DND-41 (cell line): Measurements from ENCODE around the gene FAM174C.
A peak's percentile ranks its signal among the peaks of the same experiment; 100 is the strongest.

Experiments used
- ATAC-seq: fragments of 200-7000 bp; cut with Tn5 transposase; 3 replicates; pipeline ENCODE4 v1.9.1; 2021; ENCODE audit warnings: low read depth; ENCODE audit not compliant: insufficient read depth
- DNase-seq: peaks from one replicate; pipeline ENCODE4 v3.0.0-alpha.2; 2020
- H2AFZ ChIP-seq: 2 replicates; pipeline ENCODE4 v1.6.0; 2012; ENCODE audit warnings: low read depth, low read length
- H3K27ac ChIP-seq: 2 replicates; pipeline ENCODE4 v1.5.1; 2012; ENCODE audit warnings: low read length, inconsistent platforms
- H3K27me3 ChIP-seq: fragments of 200-600 bp; sonication (generic); 2 replicates; pipeline ENCODE4 v1.6.0; 2012; ENCODE audit warnings: low read length, mild to moderate bottlenecking, inconsistent platforms; ENCODE audit not compliant: insufficient read depth, poor library complexity
- H3K36me3 ChIP-seq: 2 replicates; pipeline ENCODE4 v1.5.1; 2012; ENCODE audit warnings: low read length, inconsistent platforms; ENCODE audit not compliant: insufficient read depth
- H3K4me1 ChIP-seq: 2 replicates; pipeline ENCODE4 v1.5.1; 2012; ENCODE audit warnings: mild to moderate bottlenecking, low read length; ENCODE audit not compliant: insufficient read depth
- H3K4me2 ChIP-seq: 2 replicates; pipeline ENCODE4 v1.6.0; 2012; ENCODE audit warnings: mild to moderate bottlenecking, moderate library complexity, low read length, inconsistent platforms; ENCODE audit not compliant: insufficient read depth
- H3K4me3 ChIP-seq, 2 experiments: fragments of 200-600 bp in 1 of 2; shearing (Covaris generic) in 1 of 2; 2 replicates each; pipeline ENCODE4 v1.5.1; 2012 to 2016; ENCODE audit warnings: inconsistent platforms in 2 of 2, low read length in 2 of 2, mild to moderate bottlenecking in 2 of 2, low read depth in 1 of 2, moderate library complexity in 1 of 2
- H3K79me2 ChIP-seq: 2 replicates; pipeline ENCODE4 v1.6.0; 2012; ENCODE audit warnings: low read length, inconsistent platforms; ENCODE audit not compliant: insufficient read depth
- H3K9ac ChIP-seq: 2 replicates; pipeline ENCODE4 v1.6.0; 2012; ENCODE audit warnings: low read depth, mild to moderate bottlenecking, inconsistent platforms, low read length, moderate library complexity
- H3K9me3 ChIP-seq: 2 replicates; pipeline ENCODE4 v1.5.1; 2012; ENCODE audit warnings: low read length, moderate library complexity, mild to moderate bottlenecking, inconsistent platforms; ENCODE audit not compliant: insufficient read depth, severe bottlenecking
- H4K20me1 ChIP-seq: 2 replicates; pipeline ENCODE4 v1.6.0; 2012; ENCODE audit warnings: low read length; ENCODE audit not compliant: insufficient read depth
- CTCF ChIP-seq: IDR thresholded peaks from 2 replicates; pipeline ENCODE4 v1.5.1; 2012; ENCODE audit warnings: borderline replicate concordance, low read length, moderate library complexity, mild to moderate bottlenecking; ENCODE audit not compliant: poor library complexity, severe bottlenecking; ENCODE audit errors: extremely low read depth
- EZH2 ChIP-seq: IDR thresholded peaks from 3 replicates; pipeline ENCODE4 v1.6.1; 2012; ENCODE audit warnings: borderline replicate concordance, low read depth, mild to moderate bottlenecking, moderate library complexity, low read length, inconsistent platforms; ENCODE audit not compliant: severe bottlenecking

The FAM174C gene

GRCh38 chr19:1274081-1274851 is 1.1 kb upstream of the FAM174C start:
- ATAC-seq (no peak), DNase-seq (no peak)
- peaks cover 75% of the 10 kb centered on the region for H4K20me1 ChIP-seq
- no peaks in the 10 kb centered on the region for H3K27me3 ChIP-seq
- peaks cover 76% of the 10 kb centered on the region for H3K79me2 ChIP-seq
- TF ChIP-seq CTCF = no peak
- no peak for TF ChIP-seq EZH2
- H3K4me1 ChIP-seq = peaks cover 71% of the 10 kb centered on the region
- no peak overlapping the region for H3K27ac ChIP-seq
- peaks cover 83% of the 10 kb centered on the region for H3K36me3 ChIP-seq
- no peak overlapping the region for H2AFZ ChIP-seq
- no peaks in the 10 kb centered on the region for H3K9me3 ChIP-seq
- H3K9ac ChIP-seq = peak overlapping the region; percentile 99
- H3K4me3 ChIP-seq = peak overlapping the region in 1 of 2 experiments; percentile 73; a peak in 3 of 4 replicates
- peak overlapping the region; percentile 83 for H3K4me2 ChIP-seq

GRCh38 chr19:1274852-1275259 is 474 bp upstream of the FAM174C start:
- no peaks in the 10 kb centered on the region for H3K9me3 ChIP-seq
- peak overlapping the region; percentile 34; the same call in 1 of the 2 replicates for H2AFZ ChIP-seq
- H4K20me1 ChIP-seq = peaks cover 77% of the 10 kb centered on the region
- peaks cover 70% of the 10 kb centered on the region for H3K79me2 ChIP-seq
- TF ChIP-seq CTCF (no peak), EZH2 (no peak)
- H3K27me3 ChIP-seq = no peaks in the 10 kb centered on the region
- H3K27ac ChIP-seq = peak overlapping the region; percentile 100; the same call in 1 of the 2 replicates
- H3K9ac ChIP-seq = peak overlapping the region; percentile 99
- H3K4me2 ChIP-seq = peak overlapping the region; percentile 83
- DNase-seq (no peak), ATAC-seq (peak; percentile 3)
- H3K4me1 ChIP-seq = peaks cover 70% of the 10 kb centered on the region
- H3K36me3 ChIP-seq = peaks cover 85% of the 10 kb centered on the region
- H3K4me3 ChIP-seq = peak overlapping the region; percentile 27 to 73; a peak in 3 of 4 replicates

GRCh38 chr19:1275976-1276627 is 772 bp downstream of the FAM174C start:
- peaks cover 70% of the 10 kb centered on the region for H4K20me1 ChIP-seq
- peak overlapping the region; percentile 83 for H3K4me2 ChIP-seq
- no peak for DNase-seq
- peaks cover 58% of the 10 kb centered on the region for H3K79me2 ChIP-seq
- ATAC-seq = no peak
- peak overlapping the region; percentile 66 for H2AFZ ChIP-seq
- H3K27me3 ChIP-seq = no peaks in the 10 kb centered on the region
- H3K4me1 ChIP-seq = peaks cover 57% of the 10 kb centered on the region
- no peak for TF ChIP-seq CTCF
- no peak for TF ChIP-seq EZH2
- peaks cover 76% of the 10 kb centered on the region for H3K36me3 ChIP-seq
- peak overlapping the region; percentile 99 for H3K9ac ChIP-seq
- H3K9me3 ChIP-seq = no peaks in the 10 kb centered on the region
- peak overlapping the region; percentile 51 to 73 for H3K4me3 ChIP-seq
- peak overlapping the region; percentile 86 for H3K27ac ChIP-seq
